SKM-1 (cell line): ENCODE results near the gene HSPB1.
"Not testable (repeated sequence)": the region's sequence is repeated elsewhere in the genome, so short reads cannot be mapped to it uniquely, and the experiment has no call there.

Source experiments
- DNase-seq: peaks from one replicate; lab custom pipeline; 2025; ENCODE audit not compliant: unreplicated experiment; lab: John Stamatoyannopoulos, UW

The HSPB1 gene

DNA sequence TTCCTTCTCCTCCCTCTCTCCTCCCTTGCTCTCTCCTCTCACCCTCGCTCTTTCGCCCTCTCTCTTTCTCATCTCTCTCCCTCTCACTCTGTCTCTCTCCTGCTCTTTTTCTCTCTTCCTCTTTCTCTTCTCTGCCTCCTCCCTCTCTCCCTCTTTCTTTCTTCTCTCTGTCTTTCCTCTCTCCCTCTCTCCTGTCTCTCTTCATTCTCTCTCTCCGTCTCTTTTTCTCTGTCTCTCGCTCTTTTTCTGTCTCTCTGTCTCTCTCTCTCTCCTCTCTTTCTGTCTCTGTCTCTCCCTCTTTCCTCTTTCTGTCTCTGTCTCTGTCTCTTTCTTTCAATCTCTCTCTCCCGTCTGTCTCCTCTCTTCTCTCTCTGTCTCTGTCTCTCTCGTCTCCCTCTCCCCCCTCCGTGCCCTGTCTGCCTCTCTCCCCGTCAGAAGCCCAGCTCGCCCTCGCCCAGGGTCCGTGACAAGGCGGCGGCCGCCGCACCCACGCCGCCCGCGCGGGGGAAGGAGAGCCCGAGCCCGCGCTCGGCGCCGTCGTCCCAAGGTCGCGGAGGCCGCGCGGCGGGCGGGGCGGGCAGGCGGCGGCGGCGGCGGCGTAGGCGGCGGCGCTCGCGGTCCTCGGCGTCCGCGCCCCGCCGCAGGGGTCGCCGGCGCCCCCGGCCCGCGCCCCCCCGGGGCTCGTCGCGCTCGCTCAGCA is 21.3 kb upstream of the HSPB1 start:
- no peak for DNase-seq

DNA sequence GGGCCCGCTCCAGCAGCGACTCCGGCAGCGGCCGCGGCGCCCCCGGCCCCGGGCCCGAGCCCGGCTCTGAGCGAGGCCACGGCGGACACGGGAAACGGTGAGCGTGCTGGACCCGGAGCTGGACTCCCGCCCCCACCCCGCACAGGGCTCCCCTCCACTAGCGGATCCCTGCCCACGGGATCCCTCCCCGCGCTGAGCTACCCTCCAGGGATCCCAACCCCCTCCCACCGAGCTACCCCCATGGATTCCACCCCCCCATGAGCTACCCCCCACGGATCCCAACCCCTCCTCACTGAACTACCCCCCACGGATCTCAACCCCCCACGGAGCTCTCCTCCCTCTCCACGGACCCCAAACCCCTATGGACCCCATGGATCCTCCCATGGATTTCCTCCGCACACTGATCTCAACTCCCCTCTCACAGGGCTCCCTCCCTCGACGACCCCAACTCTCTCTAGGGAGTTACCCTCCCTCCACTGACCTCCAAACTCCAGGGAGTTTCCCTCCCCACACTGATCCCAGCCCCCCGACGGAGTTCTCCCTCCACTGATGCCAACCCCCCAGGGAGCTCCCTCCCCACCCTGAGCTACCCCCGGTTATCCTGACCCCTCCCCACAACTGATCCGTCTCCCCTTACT is 20.6 kb upstream of the HSPB1 start:
- no peak for DNase-seq

DNA sequence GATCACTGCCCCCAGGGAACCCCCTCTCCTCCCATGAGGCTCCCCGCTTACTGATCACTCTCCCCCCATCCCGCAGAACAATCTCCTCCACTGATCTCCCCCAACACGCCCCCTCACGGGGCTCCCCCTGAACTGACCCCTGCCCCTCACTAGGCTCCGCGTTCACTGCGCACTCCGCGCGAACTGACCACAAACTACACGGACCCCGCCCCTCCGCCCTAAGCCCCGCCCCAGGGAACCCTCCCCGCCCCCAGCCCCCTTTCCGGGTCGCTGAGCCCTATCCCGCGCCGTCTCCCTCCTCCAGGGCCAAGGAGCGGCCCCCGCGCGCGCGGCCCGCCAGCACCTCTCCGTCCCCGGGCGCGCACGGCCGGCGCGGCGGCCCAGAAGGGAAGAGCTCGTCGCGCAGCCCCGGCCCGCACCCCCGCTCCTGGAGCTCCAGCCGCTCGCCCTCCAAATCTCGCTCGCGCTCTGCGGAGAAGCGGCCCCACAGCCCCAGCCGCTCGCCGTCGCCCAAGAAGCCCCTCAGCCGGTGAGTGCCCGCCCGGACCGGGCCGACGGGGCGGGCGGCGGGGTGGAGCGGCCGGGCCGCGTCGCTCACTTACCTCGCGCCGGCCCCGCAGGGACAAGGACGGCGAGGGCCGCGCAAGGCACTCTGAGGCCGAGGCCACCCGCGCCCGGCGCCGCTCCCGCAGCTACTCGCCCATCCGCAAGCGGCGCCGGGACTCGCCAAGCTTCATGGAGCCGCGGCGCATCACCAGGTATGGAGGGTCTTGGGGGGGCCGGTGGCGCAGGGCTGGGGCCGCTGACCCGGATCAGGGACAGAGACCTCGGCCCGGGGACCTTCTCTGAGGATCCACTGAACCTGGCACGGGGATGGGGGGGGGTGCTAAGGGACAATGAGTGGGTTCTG is 19.9 kb upstream of the HSPB1 start:
- no peak for DNase-seq

GRCh38 chr7:76283254-76284159 is 19.0 kb upstream of the HSPB1 start:
- DNase-seq: no peak

DNA sequence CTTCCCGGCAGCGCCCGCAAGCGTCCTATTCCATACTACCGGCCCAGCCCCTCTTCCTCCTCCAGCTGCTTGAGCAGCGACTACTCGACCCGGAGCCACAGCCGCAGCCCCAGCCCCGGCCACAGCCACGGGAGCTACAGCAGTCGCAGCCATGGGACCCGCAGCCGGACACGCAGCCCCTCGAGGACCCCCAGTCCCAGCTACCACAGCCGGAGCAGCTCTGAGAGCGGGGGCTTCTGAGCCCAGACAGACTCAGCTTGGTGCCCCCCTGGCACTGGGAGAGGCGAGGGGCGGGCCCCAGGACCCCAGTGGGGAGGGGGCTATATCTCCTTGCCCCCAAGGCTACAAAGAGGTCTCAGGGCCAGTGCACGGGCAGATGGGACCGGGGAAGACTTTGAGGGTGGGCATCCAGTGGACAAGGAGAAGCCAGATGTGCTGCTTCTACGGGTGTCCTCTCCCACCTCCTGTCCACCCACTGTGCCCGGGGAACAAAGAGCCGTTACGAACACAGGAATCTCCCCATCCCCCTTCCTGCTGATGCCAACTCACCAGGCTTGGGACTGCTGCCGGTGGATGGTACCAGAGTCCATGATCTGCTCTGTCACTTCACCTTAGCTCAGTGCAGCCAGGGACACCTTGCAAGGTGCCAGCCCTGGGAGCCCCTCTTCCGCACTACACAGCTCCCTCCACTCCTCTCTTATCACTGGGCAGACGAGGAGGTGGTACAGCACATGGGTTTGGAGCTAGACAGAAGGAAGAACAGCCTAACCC is 16.7 kb upstream of the HSPB1 start:
- DNase-seq: no peak

- DNase-seq: no peak
Observed at GRCh38 chr7:76286842-76287403, 15.6 kb upstream of the HSPB1 start.

DNA sequence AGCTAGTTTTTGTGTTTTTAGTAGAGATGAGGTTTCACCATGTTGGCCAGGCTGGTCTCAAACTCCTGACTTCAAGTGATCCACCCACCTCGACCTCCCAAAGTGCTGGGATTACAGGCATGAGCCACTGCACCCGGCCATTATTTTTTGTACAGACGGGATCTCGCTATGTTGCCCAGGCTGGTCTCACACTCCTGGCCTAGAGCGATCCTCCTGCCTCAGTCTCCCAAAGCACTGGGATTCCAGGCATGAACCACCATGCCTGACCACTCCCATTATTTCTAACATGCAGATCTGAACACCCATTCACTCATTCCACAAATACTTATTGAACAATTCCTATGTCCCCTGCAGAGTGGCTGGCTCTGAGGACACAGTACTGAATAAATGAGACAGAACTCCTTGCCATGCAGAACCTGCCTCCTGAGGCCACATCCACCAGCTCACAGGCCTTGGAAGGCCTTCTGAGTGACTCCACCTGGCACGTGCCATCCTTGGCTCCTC is 11.6 kb upstream of the HSPB1 start:
- not testable (repeated sequence) for DNase-seq

DNA sequence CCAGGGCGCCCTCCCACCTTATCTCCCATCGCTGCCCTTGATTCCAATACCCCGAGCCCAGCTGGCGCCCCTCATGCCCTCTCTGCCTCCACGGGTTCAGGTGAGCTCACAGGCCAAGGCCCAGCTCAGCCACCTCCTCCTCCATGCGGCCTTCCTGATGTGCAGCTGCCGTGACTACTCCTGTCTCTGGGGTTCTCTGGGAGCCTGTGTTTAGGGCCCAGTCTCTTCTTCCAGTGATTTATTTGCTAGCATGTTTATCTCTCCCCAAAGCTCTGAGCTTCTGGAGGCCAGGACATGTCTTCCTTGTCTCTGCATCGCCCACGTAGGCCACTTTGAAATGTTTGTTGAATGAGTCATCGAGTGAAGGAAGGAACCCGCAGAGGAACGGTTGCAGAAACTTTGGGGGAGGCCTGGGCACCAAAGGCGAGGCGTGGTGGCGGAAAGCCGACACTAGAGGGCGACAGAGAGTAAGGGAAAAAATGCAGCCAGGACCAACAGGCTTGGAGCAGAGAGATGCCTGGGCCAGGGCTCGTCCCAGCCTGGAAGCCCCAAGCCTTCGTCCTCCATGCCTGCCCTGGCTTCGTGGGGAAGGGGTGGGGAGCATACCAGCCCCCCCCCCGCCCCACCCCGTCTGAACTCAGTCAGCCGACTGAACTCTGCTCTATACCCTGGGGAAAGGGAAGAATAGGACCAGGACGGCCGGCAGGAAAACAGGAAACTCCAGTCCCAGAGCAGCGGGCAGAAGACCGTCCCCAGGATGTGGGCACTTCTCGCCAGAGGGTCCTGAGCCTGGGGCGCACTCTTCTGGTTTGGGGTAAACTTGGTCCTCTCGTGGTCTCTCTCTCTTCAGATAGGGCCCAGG is 10.9 kb upstream of the HSPB1 start:
- DNase-seq: peak; percentile 91

DNA sequence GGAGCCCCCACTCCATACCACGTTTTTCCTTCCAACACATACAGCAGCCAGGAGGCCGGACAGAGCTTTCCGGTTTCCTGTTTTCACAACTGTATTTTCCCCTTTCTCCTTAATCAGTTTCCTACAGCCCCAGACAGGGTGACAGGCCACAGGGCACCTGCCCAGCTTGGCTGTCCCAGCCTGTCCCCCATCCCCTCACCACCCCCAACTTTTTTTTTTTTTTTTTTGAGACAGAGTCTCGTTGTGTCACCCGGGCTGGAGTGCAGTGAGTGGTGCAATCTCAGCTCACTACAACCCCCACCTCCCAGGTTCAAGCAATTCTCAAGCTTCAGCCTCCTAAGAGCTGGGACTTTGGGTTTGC is 10.3 kb upstream of the HSPB1 start:
- DNase-seq: peak; percentile 46

GRCh38 chr7:76292911-76293310 is 9.6 kb upstream of the HSPB1 start:
- not testable (repeated sequence) for DNase-seq

DNA sequence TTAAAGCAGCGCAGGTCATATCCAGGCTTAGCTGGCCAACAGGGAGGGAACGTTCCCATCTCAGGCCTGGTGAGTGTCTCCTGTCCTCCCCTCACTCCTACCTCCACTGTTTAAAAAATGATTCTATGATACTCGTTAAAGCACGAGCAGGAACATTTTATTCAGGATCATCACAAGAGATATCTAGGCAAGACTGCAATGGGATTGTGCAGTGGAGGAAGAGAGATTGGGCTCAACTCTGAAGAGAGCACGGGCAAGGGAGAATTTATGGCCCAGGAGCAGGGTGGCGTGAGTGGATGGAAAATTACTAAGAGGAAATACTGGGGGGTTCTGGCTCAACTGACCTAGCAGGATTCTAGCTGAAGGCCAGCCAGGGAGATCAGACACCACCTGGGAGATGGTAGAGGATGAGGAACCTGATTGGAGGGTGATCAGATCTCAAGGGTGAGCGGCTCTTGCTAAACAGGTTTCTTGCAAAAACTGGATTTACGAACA is 9.0 kb upstream of the HSPB1 start:
- no peak for DNase-seq

DNA sequence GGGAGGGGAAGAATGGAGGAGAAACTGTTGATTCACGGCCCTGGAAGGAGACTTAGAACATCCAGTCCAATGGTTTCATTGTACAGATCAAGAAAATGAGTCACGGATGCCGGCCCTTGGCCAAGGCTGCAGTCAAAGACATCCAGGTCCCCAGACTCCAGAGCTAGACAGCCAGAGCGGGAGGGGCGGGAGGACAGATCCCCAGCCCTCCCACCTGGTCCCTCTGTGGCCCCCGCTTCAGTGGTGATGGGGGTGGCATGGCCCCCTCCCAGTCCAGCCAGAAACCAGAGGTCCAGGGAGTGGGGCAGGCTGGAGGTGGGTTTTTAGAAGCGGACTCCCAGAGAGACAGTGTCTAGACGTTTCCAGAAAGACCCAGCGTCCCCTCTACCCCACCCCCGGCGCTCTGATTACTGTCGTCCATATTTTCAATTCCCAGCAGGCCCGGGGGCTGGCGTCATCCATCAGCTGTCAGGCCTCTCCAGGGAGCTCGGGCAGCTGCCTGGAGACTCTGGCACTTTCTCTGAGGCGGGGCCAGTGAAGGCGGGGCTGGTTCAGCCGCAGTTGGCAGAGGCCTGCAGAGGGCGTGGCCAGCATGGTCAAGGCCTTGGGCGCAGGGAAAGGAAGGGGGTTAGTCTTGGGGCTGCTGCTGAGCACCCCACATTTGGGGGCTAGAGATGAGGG is 8.0 kb upstream of the HSPB1 start:
- no peak for DNase-seq

DNA sequence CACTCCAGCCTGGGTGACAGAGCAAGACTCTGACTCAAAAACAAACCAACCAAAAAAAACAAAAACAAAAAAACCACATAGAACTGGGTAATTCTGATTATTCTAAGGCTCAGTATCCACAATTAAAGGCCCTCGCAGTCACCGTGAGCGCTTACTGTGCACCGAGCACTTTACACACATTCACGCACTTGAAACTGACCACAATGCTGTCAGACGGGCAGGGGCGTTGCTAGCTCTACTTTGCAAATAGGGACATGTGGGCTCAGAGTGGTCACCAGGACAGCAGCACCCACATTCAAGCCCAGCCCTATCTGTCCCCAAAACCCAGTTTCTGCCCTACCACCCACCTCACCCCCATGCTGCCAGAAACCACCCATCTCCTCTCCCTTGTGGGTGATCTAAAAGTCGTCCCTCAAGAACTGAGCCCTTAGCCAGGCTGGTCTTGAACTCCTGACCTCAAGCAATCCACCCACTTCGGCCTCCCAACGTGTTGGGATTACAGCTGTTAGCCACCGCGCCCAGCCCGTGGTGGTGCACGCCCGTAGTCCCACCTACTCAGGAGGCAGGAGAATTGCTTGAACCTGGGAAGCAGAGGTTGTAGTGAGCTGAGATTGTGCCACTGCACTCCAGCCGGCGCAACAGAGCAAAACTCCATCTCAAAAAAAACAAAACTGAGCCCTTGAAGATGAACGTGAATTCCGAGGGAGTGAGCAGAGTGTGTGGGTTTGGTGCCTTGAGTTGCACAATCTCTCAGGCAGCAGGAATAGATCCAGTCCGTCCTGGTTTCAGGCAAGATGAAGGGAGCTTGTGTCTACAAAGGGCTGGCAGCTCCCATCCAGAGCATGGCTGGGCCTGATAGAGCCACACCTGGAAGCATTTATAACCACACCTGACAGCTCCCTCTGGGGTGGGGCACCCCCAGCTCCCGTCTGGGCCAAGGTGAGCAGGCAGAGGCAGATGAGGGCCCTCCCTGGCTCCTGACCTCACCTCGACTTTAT is 5.4 kb upstream of the HSPB1 start:
- no peak for DNase-seq

GRCh38 chr7:76300166-76300731 is 2.2 kb upstream of the HSPB1 start:
- DNase-seq: no peak

DNA sequence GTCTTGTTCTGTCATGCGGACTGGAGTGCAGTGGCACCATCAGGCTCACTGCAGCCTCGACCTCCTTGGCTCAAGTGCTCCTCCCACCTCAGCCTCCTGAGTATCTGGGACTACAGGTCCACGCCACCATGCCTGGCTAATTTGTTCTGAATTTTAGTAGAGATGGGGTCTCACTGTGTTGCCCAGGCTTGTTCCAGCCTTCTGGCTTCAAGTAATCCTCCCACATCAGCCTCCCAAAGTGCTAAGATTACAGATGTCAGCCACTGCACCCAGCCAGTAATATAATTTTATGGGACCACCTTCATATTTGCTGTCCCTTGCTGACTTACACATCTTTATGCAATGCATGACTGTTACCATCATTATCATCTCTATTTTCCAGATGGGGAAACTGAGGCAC is 1.5 kb upstream of the HSPB1 start:
- DNase-seq: no peak
